ENCODE results near the gene FAM241A.
"Not testable (repeated sequence)": the region's sequence is repeated elsewhere in the genome, so short reads cannot be mapped to it uniquely, and the experiment has no call there.

FAM241A gene

DNA sequence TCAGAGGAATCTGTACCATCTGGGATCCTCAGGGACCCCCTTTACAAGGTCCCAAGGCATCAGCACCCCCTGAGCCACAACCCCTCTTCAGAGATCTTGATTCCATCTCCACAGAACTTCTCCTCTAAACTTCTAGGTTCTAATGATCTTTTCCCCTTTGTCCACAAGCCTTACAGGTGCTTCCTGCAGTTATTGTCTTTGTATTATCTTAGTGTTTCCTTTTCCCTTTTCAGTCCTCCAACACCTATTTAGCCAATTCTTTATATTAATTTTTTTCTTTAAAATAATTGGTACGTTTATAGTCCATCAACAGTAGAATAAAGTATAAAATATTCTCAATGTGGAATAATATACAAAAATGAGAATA lies 35.2 kb upstream of the FAM241A start:
- DNase-seq (ENCODE audit: low read depth), result no peak
- no peak overlapping the region for H3K4me3 ChIP-seq (ENCODE audit: low read length)
- TF ChIP-seq, protein P1, sequence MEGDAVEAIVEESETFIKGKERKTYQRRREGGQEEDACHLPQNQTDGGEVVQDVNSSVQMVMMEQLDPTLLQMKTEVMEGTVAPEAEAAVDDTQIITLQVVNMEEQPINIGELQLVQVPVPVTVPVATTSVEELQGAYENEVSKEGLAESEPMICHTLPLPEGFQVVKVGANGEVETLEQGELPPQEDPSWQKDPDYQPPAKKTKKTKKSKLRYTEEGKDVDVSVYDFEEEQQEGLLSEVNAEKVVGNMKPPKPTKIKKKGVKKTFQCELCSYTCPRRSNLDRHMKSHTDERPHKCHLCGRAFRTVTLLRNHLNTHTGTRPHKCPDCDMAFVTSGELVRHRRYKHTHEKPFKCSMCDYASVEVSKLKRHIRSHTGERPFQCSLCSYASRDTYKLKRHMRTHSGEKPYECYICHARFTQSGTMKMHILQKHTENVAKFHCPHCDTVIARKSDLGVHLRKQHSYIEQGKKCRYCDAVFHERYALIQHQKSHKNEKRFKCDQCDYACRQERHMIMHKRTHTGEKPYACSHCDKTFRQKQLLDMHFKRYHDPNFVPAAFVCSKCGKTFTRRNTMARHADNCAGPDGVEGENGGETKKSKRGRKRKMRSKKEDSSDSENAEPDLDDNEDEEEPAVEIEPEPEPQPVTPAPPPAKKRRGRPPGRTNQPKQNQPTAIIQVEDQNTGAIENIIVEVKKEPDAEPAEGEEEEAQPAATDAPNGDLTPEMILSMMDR (conservative IDR thresholded peaks at IDR 0.05; ENCODE audit: low read length), result no peak

GRCh38 chr4:112111306-112111705 lies 33.9 kb upstream of the FAM241A start:
- no peak overlapping the region for H3K4me3 ChIP-seq (ENCODE audit: low read length)
- TF ChIP-seq, protein P1 (conservative IDR thresholded peaks at IDR 0.05; ENCODE audit: low read length), result no peak
- no peak for DNase-seq (ENCODE audit: low read depth)

- not testable (repeated sequence) for H3K4me3 ChIP-seq (ENCODE audit: low read length); DNase-seq (ENCODE audit: low read depth)
Observed at GRCh38 chr4:112112095-112112494, 33.2 kb upstream of the FAM241A start.

DNA sequence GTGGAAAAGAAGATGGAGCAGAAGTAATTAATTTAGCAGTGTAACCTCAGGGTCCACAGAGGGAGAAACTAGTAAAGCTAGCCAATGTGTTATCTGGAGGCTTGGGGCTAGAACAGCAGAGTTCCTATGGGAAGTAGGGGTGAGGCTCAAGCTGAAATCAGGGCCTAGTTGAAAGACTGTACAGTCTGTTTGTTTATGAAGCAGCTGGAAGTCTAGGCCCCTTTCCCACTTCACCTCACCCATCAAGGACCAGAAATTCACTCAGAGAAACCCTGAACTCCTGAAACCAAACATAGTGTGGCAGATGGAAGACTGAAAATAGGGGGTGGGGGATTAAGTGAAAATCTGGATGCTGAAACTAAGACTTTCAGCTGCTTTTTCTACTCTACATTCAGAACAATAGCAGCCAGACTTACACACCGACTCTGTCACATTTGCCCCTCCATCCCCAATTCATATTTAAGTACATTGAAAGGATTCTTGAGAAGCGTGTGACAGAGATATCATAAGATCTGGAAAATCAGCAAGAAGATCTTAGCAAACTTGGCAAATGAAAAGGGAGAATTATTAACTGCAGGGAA lies 32.6 kb upstream of the FAM241A start:
- TF ChIP-seq, protein P1 (conservative IDR thresholded peaks at IDR 0.05; ENCODE audit: low read length), result no peak
- no peak for DNase-seq (ENCODE audit: low read depth)

GRCh38 chr4:112113864-112114263 lies 31.4 kb upstream of the FAM241A start:
- no peak overlapping the region for H3K4me3 ChIP-seq (ENCODE audit: low read length)
- no peak for DNase-seq (ENCODE audit: low read depth)

More for the DNA sequence above, 32.6 kb upstream of the FAM241A start:
- H3K4me3 ChIP-seq (ENCODE audit: low read length), result no peak overlapping the region

GRCh38 chr4:112114452-112114851 lies 30.8 kb upstream of the FAM241A start:
- TF ChIP-seq, protein P1 (conservative IDR thresholded peaks at IDR 0.05; ENCODE audit: low read length), result no peak
- DNase-seq (ENCODE audit: low read depth), result no peak
- H3K4me3 ChIP-seq (ENCODE audit: low read length), result no peak overlapping the region

More at GRCh38 chr4:112113864-112114263, 31.4 kb upstream of the FAM241A start:
- TF ChIP-seq, protein P1 (conservative IDR thresholded peaks at IDR 0.05; ENCODE audit: low read length), result no peak

- no peak for DNase-seq (ENCODE audit: low read depth)
- TF ChIP-seq, protein P1 (conservative IDR thresholded peaks at IDR 0.05; ENCODE audit: low read length), result no peak
- H3K4me3 ChIP-seq (ENCODE audit: low read length), result no peak overlapping the region
Observed at GRCh38 chr4:112118742-112119352, 26.4 kb upstream of the FAM241A start.
